Endothelial cell of umbilical vein (primary cell): ENCODE data around the gene PSG7. TPM values are rescaled to one million over a fixed set of nuclear protein-coding genes. Genes with fewer than 3 reads are reported as not detected.
"Not testable (repeated sequence)": the region's sequence is repeated elsewhere in the genome, so short reads cannot be mapped to it uniquely, and the experiment has no call there.

Experiments
- BruUV-seq: library from RNA; stranded (reverse); fragments of 400-500 nt; replicated peaks from 2 replicates; lab custom pipeline; 2021; lab: Mats Ljungman, UMichigan
- CTCF ChIA-PET: fragments of 300-600, 350-600 bp; sonication (Branson Sonifier 250); formaldehyde crosslinking; loops from one replicate; lab custom pipeline; 2021; ENCODE audit warnings: antibody characterized with exemption, inconsistent platforms; lab: Charles Lee
- POLR2A ChIA-PET: fragments of 300-600, 350-600 bp; sonication (Branson Sonifier 250); formaldehyde crosslinking; loops from one replicate; lab custom pipeline; 2021; ENCODE audit warnings: antibody characterized with exemption, inconsistent platforms; lab: Charles Lee
- DNase-seq: peaks from one replicate; pipeline ENCODE4 v3.0.0-alpha.2; 2011; ENCODE audit warnings: low read depth, low spot score
- FAIRE-seq: peaks from 2 replicates; lab custom pipeline; 2011; peaks lifted over from hg19 to GRCh38; lab: Jason Lieb, UNC
- H2AFZ ChIP-seq: 2 replicates; pipeline ENCODE4 v1.6.0; 2012; ENCODE audit warnings: low read depth, low read length, control low read depth, inconsistent platforms
- H3K27ac ChIP-seq: 2 replicates; pipeline ENCODE4 v1.5.1; 2011; ENCODE audit warnings: low read depth, mild to moderate bottlenecking, control low read depth, low read length, moderate library complexity; ENCODE audit not compliant: insufficient read depth
- H3K27me3 ChIP-seq, 2 experiments: 2 replicates each; pipeline versions ENCODE4 v1.6.0 to v1.6.1; 2011; ENCODE audit warnings: low read length in 2 of 2, mixed read lengths in 1 of 2; ENCODE audit not compliant: control insufficient read depth in 2 of 2, insufficient read depth in 2 of 2
- H3K36me3 ChIP-seq, 2 experiments: 2 replicates in 1 of 2; 3 replicates in 1 of 2; pipeline ENCODE4 v1.5.1; 2011; ENCODE audit warnings: low read length in 2 of 2, mild to moderate bottlenecking in 1 of 2, moderate library complexity in 1 of 2; ENCODE audit not compliant: control insufficient read depth in 2 of 2, insufficient read depth in 2 of 2; ENCODE audit errors: extremely low read depth in 1 of 2
- H3K4me1 ChIP-seq: 3 replicates; pipeline ENCODE4 v1.5.1; 2011; ENCODE audit warnings: mild to moderate bottlenecking, low read length; ENCODE audit not compliant: control insufficient read depth, insufficient read depth; ENCODE audit errors: extremely low read depth
- H3K4me2 ChIP-seq: 2 replicates; pipeline ENCODE4 v1.6.1; 2011; ENCODE audit warnings: low read length, control low read depth, mixed read lengths; ENCODE audit not compliant: insufficient read depth
- H3K4me3 ChIP-seq, 3 experiments: fragments of 200-600 bp in 1 of 3; sonication (generic), shearing (Covaris generic) in 1 of 3; replicated peaks in 1 of 3; 2 replicates each; pipeline ENCODE4 v1.5.1; 2011 to 2016; ENCODE audit warnings: control low read depth in 3 of 3, low read length in 3 of 3, mild to moderate bottlenecking in 2 of 3, inconsistent platforms in 1 of 3, low read depth in 1 of 3, moderate library complexity in 1 of 3; ENCODE audit not compliant: insufficient read depth in 1 of 3
- H3K79me2 ChIP-seq: 2 replicates; pipeline ENCODE4 v1.6.0; 2012; ENCODE audit warnings: low read length, inconsistent platforms; ENCODE audit not compliant: control insufficient read depth, insufficient read depth
- H3K9ac ChIP-seq: replicated peaks from 2 replicates; pipeline ENCODE3; 2011; ENCODE audit warnings: low read length, control low read depth; ENCODE audit not compliant: insufficient read depth; ENCODE audit errors: extremely low read depth
- H3K9me1 ChIP-seq: replicated peaks from 3 replicates; pipeline ENCODE4 v1.6.0; 2011; ENCODE audit warnings: mild to moderate bottlenecking, low read length; ENCODE audit not compliant: control insufficient read depth, insufficient read depth; ENCODE audit errors: extremely low read depth
- H3K9me3 ChIP-seq: replicated peaks from 2 replicates; pipeline ENCODE4 v1.5.1; 2012; ENCODE audit warnings: low read length, inconsistent platforms; ENCODE audit not compliant: control insufficient read depth, insufficient read depth
- H4K20me1 ChIP-seq: replicated peaks from 2 replicates; pipeline ENCODE3; 2011; ENCODE audit warnings: mild to moderate bottlenecking, low read length; ENCODE audit not compliant: control insufficient read depth, insufficient read depth; ENCODE audit errors: extremely low read depth
- dilution Hi-C: fragments of 300-500 bp; cut with MboI; formaldehyde crosslinking; loops from one replicate; pipeline ENCODE4 v1.15.0; 2019; ENCODE audit warnings: low sequenced_read_pairs; ENCODE audit not compliant: extremely low pct_ligation_motif_present
- intact Hi-C: fragments of 100-400 bp; cut with micrococcal nuclease; formaldehyde crosslinking; loops from one replicate; pipeline ENCODE4 v1.10.0; 2022
- polyA plus RNA-seq, 4 experiments: library from polyadenylated mRNA; depleted of rRNA in 3 of 4; stranded (reverse) in 3 of 4; unstranded in 1 of 4; fragments of >200 nt; gene quantifications; 2 replicates each; pipeline versions ENCODE4 v1.2.1 to v1.2.3, GENCODE V29; 2011 to 2012; ENCODE audit warnings: missing spikeins in 1 of 4
- total RNA-seq: library from RNA; stranded (reverse); gene quantifications from 2 replicates; pipeline ENCODE4 v1.2.3, GENCODE V29; 2021

Gene PSG7
- total and polyA plus RNA-seq, 2 donors (not counting 3 experiments of a cell fraction or from before 2014, with no cell fraction given): not detected

GRCh38 chr19:42911731-42912130 lies 25.3 kb downstream of the PSG7 start:
- H3K4me3 ChIP-seq, FAIRE-seq, H2AFZ ChIP-seq, H3K9me3 ChIP-seq, H3K4me1 ChIP-seq, POLR2A ChIA-PET, intact Hi-C loops, H4K20me1 ChIP-seq, H3K9me1 ChIP-seq, H3K9ac ChIP-seq, H3K36me3 ChIP-seq, DNase-seq, H3K4me2 ChIP-seq, CTCF ChIA-PET, H3K27ac ChIP-seq, H3K79me2 ChIP-seq, H3K27me3 ChIP-seq, dilution Hi-C loops, BruUV-seq: not testable (repeated sequence)

GRCh38 chr19:42906162-42906561 lies 30.8 kb downstream of the PSG7 start:
- BruUV-seq, POLR2A ChIA-PET, H3K36me3 ChIP-seq, H3K4me1 ChIP-seq, dilution Hi-C loops, H3K79me2 ChIP-seq, intact Hi-C loops, H4K20me1 ChIP-seq, H3K27ac ChIP-seq, FAIRE-seq, H3K9ac ChIP-seq, H3K27me3 ChIP-seq, H3K9me1 ChIP-seq, H3K9me3 ChIP-seq, H2AFZ ChIP-seq, DNase-seq, H3K4me3 ChIP-seq, H3K4me2 ChIP-seq, CTCF ChIA-PET: not testable (repeated sequence)

- H3K4me2 ChIP-seq, H3K9me1 ChIP-seq, intact Hi-C loops, H4K20me1 ChIP-seq, H3K4me1 ChIP-seq, H3K9ac ChIP-seq, dilution Hi-C loops, H3K4me3 ChIP-seq, H3K27ac ChIP-seq, H3K79me2 ChIP-seq, H3K27me3 ChIP-seq, DNase-seq, H3K9me3 ChIP-seq, CTCF ChIA-PET, POLR2A ChIA-PET, FAIRE-seq, H3K36me3 ChIP-seq, BruUV-seq, H2AFZ ChIP-seq: not testable (repeated sequence)
Measured at GRCh38 chr19:42900561-42900960, 36.4 kb downstream of the PSG7 start.

GRCh38 chr19:42899674-42900073 lies 37.3 kb downstream of the PSG7 start:
- BruUV-seq, dilution Hi-C loops, H3K79me2 ChIP-seq, CTCF ChIA-PET, H3K9ac ChIP-seq, H3K4me2 ChIP-seq, H2AFZ ChIP-seq, H3K27ac ChIP-seq, H3K4me3 ChIP-seq, DNase-seq, FAIRE-seq, H3K36me3 ChIP-seq, H3K9me1 ChIP-seq, H3K9me3 ChIP-seq, H3K4me1 ChIP-seq, POLR2A ChIA-PET, H4K20me1 ChIP-seq, H3K27me3 ChIP-seq, intact Hi-C loops: not testable (repeated sequence)
